Measurements from ENCODE around the gene SELENOO.

DNA sequence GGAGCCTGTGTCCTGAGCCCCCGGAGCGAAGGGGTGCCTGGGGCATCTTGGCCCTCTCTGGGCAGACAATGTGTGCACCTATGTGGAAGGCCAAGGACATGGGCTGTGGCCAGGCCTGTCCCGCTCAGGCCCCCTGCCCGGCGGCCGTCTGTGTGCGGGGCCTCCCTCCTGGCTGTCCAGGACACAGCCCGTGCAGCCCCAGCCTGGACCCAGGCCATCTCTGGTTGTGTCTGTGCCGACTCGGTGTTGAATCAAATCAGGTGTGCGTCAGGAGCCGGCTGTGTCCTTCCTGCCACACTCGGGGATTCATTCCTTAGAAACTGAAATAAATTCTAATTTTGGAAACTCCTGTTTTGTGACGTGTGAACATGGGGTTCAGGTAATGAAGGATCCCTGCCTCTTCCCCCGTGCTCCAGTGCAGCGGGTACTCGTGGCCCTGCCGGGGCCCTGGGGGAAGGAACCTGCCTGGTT is 1.5 kb upstream of the SELENOO start:
- TF ChIP-seq POLR2AphosphoS5 (IDR thresholded peaks at IDR 0.05; ENCODE audit: low read depth, low read length) (no peak), REST (IDR thresholded peaks at IDR 0.05; ENCODE audit: insufficient read depth in 1 of 2, low read depth in 2 of 2, low read length in 1 of 2) (no peak), TCF7L2 (IDR thresholded peaks at IDR 0.05; ENCODE audit: low read depth, low read length) (no peak), SIN3A (IDR thresholded peaks at IDR 0.05; ENCODE audit: borderline replicate concordance, insufficient read depth, low read depth, low read length) (no peak)
- TF ChIP-seq, protein P1, sequence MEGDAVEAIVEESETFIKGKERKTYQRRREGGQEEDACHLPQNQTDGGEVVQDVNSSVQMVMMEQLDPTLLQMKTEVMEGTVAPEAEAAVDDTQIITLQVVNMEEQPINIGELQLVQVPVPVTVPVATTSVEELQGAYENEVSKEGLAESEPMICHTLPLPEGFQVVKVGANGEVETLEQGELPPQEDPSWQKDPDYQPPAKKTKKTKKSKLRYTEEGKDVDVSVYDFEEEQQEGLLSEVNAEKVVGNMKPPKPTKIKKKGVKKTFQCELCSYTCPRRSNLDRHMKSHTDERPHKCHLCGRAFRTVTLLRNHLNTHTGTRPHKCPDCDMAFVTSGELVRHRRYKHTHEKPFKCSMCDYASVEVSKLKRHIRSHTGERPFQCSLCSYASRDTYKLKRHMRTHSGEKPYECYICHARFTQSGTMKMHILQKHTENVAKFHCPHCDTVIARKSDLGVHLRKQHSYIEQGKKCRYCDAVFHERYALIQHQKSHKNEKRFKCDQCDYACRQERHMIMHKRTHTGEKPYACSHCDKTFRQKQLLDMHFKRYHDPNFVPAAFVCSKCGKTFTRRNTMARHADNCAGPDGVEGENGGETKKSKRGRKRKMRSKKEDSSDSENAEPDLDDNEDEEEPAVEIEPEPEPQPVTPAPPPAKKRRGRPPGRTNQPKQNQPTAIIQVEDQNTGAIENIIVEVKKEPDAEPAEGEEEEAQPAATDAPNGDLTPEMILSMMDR (IDR thresholded peaks at IDR 0.05): no peak
